Uterus (tissue), 2 donors: ENCODE measurements around the gene HOXC4.

ENCODE experiments used
- CTCF ChIP-seq, 4 experiments: fragments of 200-600 bp in 2 of 4; fragments of 450-650 bp in 2 of 4; sonication (generic) in 2 of 4; IDR thresholded peaks; one replicate each; pipeline ENCODE4 v1.5.1; 2016 to 2019; ENCODE audit warnings: antibody characterized with exemption in 4 of 4, mild to moderate bottlenecking in 2 of 4, moderate library complexity in 1 of 4
- POLR2A ChIP-seq, 2 donors: fragments of 450-650 bp; IDR thresholded peaks; one replicate each; pipeline ENCODE4 v1.6.1; 2016; ENCODE audit warnings: antibody characterized with exemption in 2 of 2, mild to moderate bottlenecking in 1 of 2, moderate library complexity in 1 of 2

GRCh38 chr12:54044425-54045103 lies 9.1 kb upstream of the HOXC4 start:
- TF ChIP-seq POLR2A (IDR thresholded peaks at IDR 0.05) (no peak), CTCF (IDR thresholded peaks at IDR 0.05) (no peak)
